AG04450 (cell line): ENCODE measurements around the gene ARHGEF38. TPM values are rescaled to one million over a fixed set of nuclear protein-coding genes. Genes with fewer than 3 reads are reported as not detected.

Source experiments
- CTCF ChIA-PET: fragments of 300-600, 350-600 bp; formaldehyde crosslinking; extraction: SDS; loops from one replicate; lab custom pipeline; 2022; ENCODE audit warnings: antibody characterized with exemption, inconsistent platforms; lab: Charles Lee
- POLR2A ChIA-PET: fragments of 350-600 bp; formaldehyde crosslinking; extraction: SDS; loops from one replicate; lab custom pipeline; 2021; ENCODE audit warnings: antibody characterized with exemption, inconsistent platforms; lab: Yijun Ruan, JAX
- DNase-seq: peaks from one replicate; pipeline ENCODE4 v3.0.0-alpha.2; 2011; ENCODE audit warnings: low read depth, low spot score
- H3K27ac ChIP-seq: one replicate; pipeline ENCODE4 v1.5.1; 2012; ENCODE audit warnings: low read depth, low read length, control low read depth
- H3K27me3 ChIP-seq: one replicate; pipeline ENCODE4 v1.6.0; 2012; ENCODE audit warnings: low read length; ENCODE audit not compliant: control insufficient read depth, insufficient read depth
- H3K4me3 ChIP-seq: 2 replicates; pipeline ENCODE4 v1.5.1; 2011; ENCODE audit warnings: mild to moderate bottlenecking, low read depth, low read length, control low read depth
- H3K9me3 ChIP-seq: 2 replicates; pipeline ENCODE4 v1.5.1; 2012; ENCODE audit warnings: low read length; ENCODE audit not compliant: control insufficient read depth, insufficient read depth
- polyA plus RNA-seq: library from polyadenylated mRNA; depleted of rRNA; stranded (reverse); fragments of >200 nt; gene quantifications from 2 replicates; pipeline ENCODE4 v1.2.3, GENCODE V29; 2011
- TF ChIP-seq, protein P1 (sequence below): IDR thresholded peaks from 2 replicates; pipeline ENCODE4 v1.5.1; 2011; ENCODE audit warnings: low read depth, low read length, control low read depth, inconsistent platforms

ARHGEF38 gene
- polyA plus RNA-seq, 1 experiment: not detected

DNA sequence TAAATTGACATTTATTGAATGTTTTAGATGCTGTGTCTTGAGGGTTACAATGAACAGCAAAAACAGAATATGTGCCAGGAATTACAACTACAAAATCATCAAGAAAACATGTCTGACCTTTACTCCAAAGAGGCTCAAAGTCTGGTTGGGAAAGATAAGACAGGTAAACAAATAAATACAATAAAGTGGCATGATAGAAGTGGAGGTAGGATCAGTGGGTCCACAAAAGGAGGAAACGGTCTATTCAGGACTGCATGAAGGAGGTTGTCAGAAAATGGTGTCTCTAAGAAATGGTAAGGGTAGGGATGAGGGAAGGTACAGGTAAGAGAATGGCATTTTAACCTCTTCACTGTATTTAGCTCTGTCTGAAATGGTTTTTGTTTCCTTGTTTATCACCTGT is 3.8 kb downstream of the ARHGEF38 start:
- DNase-seq: no peak
- Histone ChIP-seq H3K27me3 (no peaks in the 10 kb centered on the region), H3K4me3 (no peak overlapping the region), H3K27ac (no peak overlapping the region), H3K9me3 (no peaks in the 10 kb centered on the region)
- CTCF ChIA-PET: no interaction called here
- POLR2A ChIA-PET: no interaction called here
- TF ChIP-seq, protein P1, sequence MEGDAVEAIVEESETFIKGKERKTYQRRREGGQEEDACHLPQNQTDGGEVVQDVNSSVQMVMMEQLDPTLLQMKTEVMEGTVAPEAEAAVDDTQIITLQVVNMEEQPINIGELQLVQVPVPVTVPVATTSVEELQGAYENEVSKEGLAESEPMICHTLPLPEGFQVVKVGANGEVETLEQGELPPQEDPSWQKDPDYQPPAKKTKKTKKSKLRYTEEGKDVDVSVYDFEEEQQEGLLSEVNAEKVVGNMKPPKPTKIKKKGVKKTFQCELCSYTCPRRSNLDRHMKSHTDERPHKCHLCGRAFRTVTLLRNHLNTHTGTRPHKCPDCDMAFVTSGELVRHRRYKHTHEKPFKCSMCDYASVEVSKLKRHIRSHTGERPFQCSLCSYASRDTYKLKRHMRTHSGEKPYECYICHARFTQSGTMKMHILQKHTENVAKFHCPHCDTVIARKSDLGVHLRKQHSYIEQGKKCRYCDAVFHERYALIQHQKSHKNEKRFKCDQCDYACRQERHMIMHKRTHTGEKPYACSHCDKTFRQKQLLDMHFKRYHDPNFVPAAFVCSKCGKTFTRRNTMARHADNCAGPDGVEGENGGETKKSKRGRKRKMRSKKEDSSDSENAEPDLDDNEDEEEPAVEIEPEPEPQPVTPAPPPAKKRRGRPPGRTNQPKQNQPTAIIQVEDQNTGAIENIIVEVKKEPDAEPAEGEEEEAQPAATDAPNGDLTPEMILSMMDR: no peak

GRCh38 chr4:105558277-105558676 is 5.9 kb downstream of the ARHGEF38 start:
- TF ChIP-seq, protein P1: no peak
- H3K4me3 ChIP-seq: no peak overlapping the region
- no peaks in the 10 kb centered on the region for H3K9me3 ChIP-seq
- no peak overlapping the region for H3K27ac ChIP-seq
- ChIA-PET POLR2A (no interaction called here), CTCF (interaction anchor here (0.5 kb wide), 1 partner anchor 628 kb away, joined by 3 read pairs; no protein-coding TSS in a partner anchor)
- DNase-seq: no peak
- no peaks in the 10 kb centered on the region for H3K27me3 ChIP-seq

DNA sequence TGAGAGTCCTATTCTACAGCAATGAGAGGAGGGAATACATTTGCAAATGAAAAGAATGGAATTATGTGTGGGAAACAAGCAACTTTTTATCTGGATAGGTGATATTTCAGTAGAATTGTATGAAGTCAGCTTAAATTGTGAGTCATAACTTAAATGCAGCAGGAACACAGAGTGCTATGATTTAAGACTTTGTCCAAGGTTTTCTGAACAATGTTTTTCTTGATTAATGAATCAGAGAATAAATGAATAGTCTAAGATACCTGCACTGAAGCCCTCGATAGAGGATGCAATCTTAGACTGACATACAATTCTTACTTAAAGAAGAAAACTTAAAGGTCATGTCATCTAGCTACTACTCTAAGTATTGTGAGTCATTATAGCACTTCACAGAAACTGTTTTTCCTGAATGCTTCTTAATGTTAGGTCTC is 8.0 kb downstream of the ARHGEF38 start:
- ChIA-PET POLR2A (no interaction called here), CTCF (no interaction called here)
- H3K4me3 ChIP-seq: no peak overlapping the region
- no peaks in the 10 kb centered on the region for H3K27me3 ChIP-seq
- DNase-seq: no peak
- no peaks in the 10 kb centered on the region for H3K9me3 ChIP-seq
- TF ChIP-seq, protein P1: no peak
- H3K27ac ChIP-seq: no peak overlapping the region

GRCh38 chr4:105563352-105563751 is 10.9 kb downstream of the ARHGEF38 start:
- no peak overlapping the region for H3K27ac ChIP-seq
- no peaks in the 10 kb centered on the region for H3K27me3 ChIP-seq
- no peak overlapping the region for H3K4me3 ChIP-seq
- TF ChIP-seq, protein P1: no peak
- DNase-seq: no peak
- no peaks in the 10 kb centered on the region for H3K9me3 ChIP-seq
- CTCF ChIA-PET: no interaction called here
- POLR2A ChIA-PET: no interaction called here

GRCh38 chr4:105568584-105568983 is 16.2 kb downstream of the ARHGEF38 start:
- no peak for DNase-seq
- TF ChIP-seq, protein P1: no peak
- CTCF ChIA-PET: no interaction called here

More at GRCh38 chr4:105568584-105568983, 16.2 kb downstream of the ARHGEF38 start:
- H3K9me3 ChIP-seq: no peaks in the 10 kb centered on the region
- POLR2A ChIA-PET: no interaction called here
- no peak overlapping the region for H3K27ac ChIP-seq
- H3K4me3 ChIP-seq: no peak overlapping the region
- no peaks in the 10 kb centered on the region for H3K27me3 ChIP-seq
